H9 (cell line): Measurements from ENCODE around the gene SLC17A9. TPM values are rescaled to one million over a fixed set of nuclear protein-coding genes. Genes with fewer than 3 reads are reported as not detected.

ENCODE experiments used
- DNase-seq: peaks from one replicate; pipeline ENCODE4 v3.0.0-alpha.2; 2017
- H2AFZ ChIP-seq: one replicate; pipeline ENCODE4 v1.6.1; 2013; ENCODE audit warnings: mild to moderate bottlenecking, low read length, control low read depth, moderate library complexity
- H2AK5ac ChIP-seq: 2 replicates; pipeline ENCODE4 v1.6.1; 2013; ENCODE audit warnings: low read length, control low read depth, mixed read lengths; ENCODE audit not compliant: insufficient read length
- H2BK120ac ChIP-seq: one replicate; pipeline ENCODE4 v1.6.1; 2013; ENCODE audit warnings: low read depth, mild to moderate bottlenecking, low read length, control low read depth, inconsistent platforms; ENCODE audit not compliant: poor library complexity, severe bottlenecking
- H2BK12ac ChIP-seq: 2 replicates; pipeline ENCODE4 v1.6.1; 2013; ENCODE audit warnings: low read length, control low read depth, mixed read lengths, low read depth; ENCODE audit not compliant: insufficient read length
- H2BK15ac ChIP-seq: 2 replicates; pipeline ENCODE4 v1.6.1; 2013; ENCODE audit warnings: low read depth, low read length, control low read depth
- H2BK20ac ChIP-seq: one replicate; pipeline ENCODE4 v1.6.1; 2013; ENCODE audit warnings: low read depth, mild to moderate bottlenecking, low read length, control low read depth, inconsistent platforms; ENCODE audit not compliant: poor library complexity, severe bottlenecking
- H2BK5ac ChIP-seq: 2 replicates; pipeline ENCODE4 v1.6.1; 2013; ENCODE audit warnings: low read length, control low read depth, mixed read lengths; ENCODE audit not compliant: insufficient read length
- H3K14ac ChIP-seq: 2 replicates; pipeline ENCODE4 v1.6.1; 2013; ENCODE audit warnings: low read length, control low read depth; ENCODE audit not compliant: insufficient read depth
- H3K18ac ChIP-seq: 2 replicates; pipeline ENCODE4 v1.6.1; 2013; ENCODE audit warnings: low read depth, mild to moderate bottlenecking, mixed read lengths, low read length, control low read depth; ENCODE audit not compliant: insufficient read length
- H3K23ac ChIP-seq: 2 replicates; pipeline ENCODE4 v1.6.1; 2013; ENCODE audit warnings: low read length, control low read depth, mixed read lengths, low read depth; ENCODE audit not compliant: insufficient read length
- H3K23me2 ChIP-seq: 2 replicates; pipeline ENCODE4 v1.6.1; 2013; ENCODE audit warnings: low read depth, mild to moderate bottlenecking, mixed read lengths, low read length, control low read depth; ENCODE audit not compliant: insufficient read length, poor library complexity, severe bottlenecking
- H3K27ac ChIP-seq: 2 replicates; pipeline ENCODE4 v1.5.1; 2013; ENCODE audit warnings: low read length, control low read depth, mixed read lengths, low read depth; ENCODE audit not compliant: insufficient read length
- H3K27me3 ChIP-seq: 2 replicates; pipeline ENCODE4 v1.6.1; 2013; ENCODE audit warnings: low read length, control low read depth, inconsistent platforms; ENCODE audit not compliant: insufficient read depth
- H3K4ac ChIP-seq: 2 replicates; pipeline ENCODE4 v1.6.1; 2013; ENCODE audit warnings: low read depth, mild to moderate bottlenecking, control low read depth, inconsistent platforms, low read length, moderate library complexity
- H3K4me1 ChIP-seq: 2 replicates; pipeline ENCODE4 v1.6.1; 2013; ENCODE audit warnings: low read length, control low read depth, inconsistent platforms; ENCODE audit not compliant: insufficient read depth
- H3K4me2 ChIP-seq: 2 replicates; pipeline ENCODE4 v1.6.1; 2013; ENCODE audit warnings: low read length, control low read depth, mixed read lengths; ENCODE audit not compliant: insufficient read length, insufficient read depth
- H3K56ac ChIP-seq: 2 replicates; pipeline ENCODE4 v1.6.1; 2013; ENCODE audit warnings: low read depth, mild to moderate bottlenecking, mixed read lengths, low read length, control low read depth; ENCODE audit not compliant: insufficient read length
- H3K79me1 ChIP-seq: 2 replicates; pipeline ENCODE4 v1.6.1; 2013; ENCODE audit warnings: low read depth, mild to moderate bottlenecking, moderate library complexity, low read length, control low read depth, inconsistent platforms; ENCODE audit not compliant: insufficient read depth, poor library complexity, severe bottlenecking
- H3K79me2 ChIP-seq: 2 replicates; pipeline ENCODE4 v1.6.1; 2013; ENCODE audit warnings: low read length, control low read depth, inconsistent platforms; ENCODE audit not compliant: insufficient read depth
- H3K9ac ChIP-seq: 2 replicates; pipeline ENCODE4 v1.6.1; 2013; ENCODE audit warnings: low read length, control low read depth, mixed read lengths; ENCODE audit not compliant: insufficient read length; ENCODE audit errors: extremely low read depth
- H3K9me3 ChIP-seq: one replicate; pipeline ENCODE4 v1.6.1; 2013; ENCODE audit warnings: low read depth, low read length, inconsistent platforms; ENCODE audit not compliant: control insufficient read depth
- H3T11ph ChIP-seq: one replicate; pipeline ENCODE4 v1.6.1; 2013; ENCODE audit warnings: mild to moderate bottlenecking, low read length, control low read depth, inconsistent platforms
- H4K20me1 ChIP-seq: one replicate; pipeline ENCODE4 v1.6.1; 2013; ENCODE audit not compliant: control insufficient read depth, insufficient read length, insufficient read depth
- H4K5ac ChIP-seq: 2 replicates; pipeline ENCODE4 v1.6.1; 2013; ENCODE audit warnings: low read depth, mild to moderate bottlenecking, mixed read lengths, low read length, control low read depth; ENCODE audit not compliant: insufficient read length
- H4K8ac ChIP-seq: replicated peaks from 2 replicates; pipeline ENCODE4 v1.6.1; 2013; ENCODE audit warnings: low read length, control low read depth, mixed read lengths, low read depth; ENCODE audit not compliant: insufficient read length
- H4K91ac ChIP-seq: 2 replicates; pipeline ENCODE4 v1.6.1; 2013; ENCODE audit warnings: low read depth, mild to moderate bottlenecking, moderate library complexity, mixed read lengths, low read length, control low read depth; ENCODE audit not compliant: insufficient read length
- H3K27ac Mint-ChIP-seq, 3 experiments: 2 replicates in 2 of 3; 3 replicates in 1 of 3; pipeline ENCODE4 v1.8.0; 2020 to 2021; ENCODE audit warnings: mixed read lengths in 3 of 3, mild to moderate bottlenecking in 1 of 3, moderate library complexity in 1 of 3
- H3K27me3 Mint-ChIP-seq: 2 replicates; pipeline ENCODE4 v1.8.0; 2021; ENCODE audit warnings: low read depth, mild to moderate bottlenecking, moderate library complexity, mixed read lengths
- H3K36me3 Mint-ChIP-seq, 3 experiments: 2 replicates in 2 of 3; 3 replicates in 1 of 3; pipeline ENCODE4 v1.8.0; 2020 to 2021; ENCODE audit warnings: low read depth in 3 of 3, mixed read lengths in 3 of 3; ENCODE audit not compliant: insufficient read depth in 1 of 3
- H3K4me1 Mint-ChIP-seq, 2 experiments: 2 replicates each; pipeline ENCODE4 v1.8.0; 2020; ENCODE audit warnings: mixed read lengths in 2 of 2
- H3K4me3 Mint-ChIP-seq, 2 experiments: 2 replicates in 1 of 2; 3 replicates in 1 of 2; pipeline ENCODE4 v1.8.0; 2020 to 2021; ENCODE audit warnings: mild to moderate bottlenecking in 2 of 2, mixed read lengths in 2 of 2, moderate library complexity in 1 of 2
- H3K9me3 Mint-ChIP-seq, 2 experiments: 2 replicates in 1 of 2; 3 replicates in 1 of 2; pipeline ENCODE4 v1.8.0; 2020; ENCODE audit warnings: mild to moderate bottlenecking in 2 of 2, mixed read lengths in 2 of 2, moderate library complexity in 1 of 2
- CTCF ChIP-seq: fragments of 200-600 bp; sonication (generic); conservative IDR thresholded peaks from 3 replicates; pipeline ENCODE4 v1.8.0; 2021; ENCODE audit warnings: antibody characterized with exemption, mild to moderate bottlenecking
- WGBS: extraction: QIAGEN DNeasy Blood & Tissue Kit; methylation state at CpG from one replicate; pipeline ENCODE4 v1.1.7; 2013; ENCODE audit warnings: missing lambda C conversion rate, low lambda C conversion rate, mixed read lengths; ENCODE audit not compliant: insufficient read length; ENCODE audit errors: extremely low coverage; 5-methylcytosine and 5-hydroxymethylcytosine counted together
- total RNA-seq: library from RNA; stranded (reverse); gene quantifications from 2 replicates; pipeline ENCODE4 v1.2.1, GENCODE V29; 2021

Gene SLC17A9
- total RNA-seq, 1 experiment from 2014 or later, result 20.9 TPM

- no peak overlapping the region for H3K14ac ChIP-seq
- H3K9me3 ChIP-seq, result no peaks in the 10 kb centered on the region
- peaks cover 0 to 12% (median 3%) of the 10 kb centered on the region in 3 experiments; a peak in 3 of 7 replicates for H3K36me3 Mint-ChIP-seq
- no peaks in the 10 kb centered on the region for H3K4me1 ChIP-seq
- H3K79me2 ChIP-seq, result no peaks in the 10 kb centered on the region
- H4K8ac ChIP-seq, result no peak overlapping the region
- H2AFZ ChIP-seq, result no peak overlapping the region
- H2AK5ac ChIP-seq, result no peak overlapping the region
- H3K27ac Mint-ChIP-seq, result no peak overlapping the region
- no peak overlapping the region for H4K5ac ChIP-seq
- H3K9ac ChIP-seq, result no peak overlapping the region
- H3K27ac ChIP-seq, result no peak overlapping the region
- H3K9me3 Mint-ChIP-seq, result peaks cover 3% of the 10 kb centered on the region in 2 experiments; a peak in 2 of 5 replicates
- H3K79me1 ChIP-seq, result no peaks in the 10 kb centered on the region
- WGBS, result no CpG with 5 or more reads among the region's 27 CpGs
- H2BK20ac ChIP-seq, result no peak overlapping the region
- no peak overlapping the region for H3K4me2 ChIP-seq
- no peak overlapping the region for H2BK15ac ChIP-seq
- H4K20me1 ChIP-seq, result no peaks in the 10 kb centered on the region
- no peak overlapping the region for H2BK120ac ChIP-seq
- H3T11ph ChIP-seq, result no peak overlapping the region
- no peaks in the 10 kb centered on the region; the same call in 1 of the 2 replicates for H3K27me3 ChIP-seq
- no peak overlapping the region for H3K56ac ChIP-seq
- no peak overlapping the region for H3K4me3 Mint-ChIP-seq
- no peak overlapping the region for H2BK5ac ChIP-seq
- H2BK12ac ChIP-seq, result no peak overlapping the region
- TF ChIP-seq CTCF, result no peak
- H3K23ac ChIP-seq, result no peak overlapping the region
- H3K27me3 Mint-ChIP-seq, result peaks cover 18% of the 10 kb centered on the region
- no peak for DNase-seq
- no peak overlapping the region for H4K91ac ChIP-seq
- no peak overlapping the region for H3K18ac ChIP-seq
- H3K23me2 ChIP-seq, result no peaks in the 10 kb centered on the region
- peaks cover 4 to 8% of the 10 kb centered on the region in 2 experiments for H3K4me1 Mint-ChIP-seq
- no peak overlapping the region for H3K4ac ChIP-seq
Observed at GRCh38 chr20:62967628-62968351, 15.3 kb downstream of the SLC17A9 start.
